Measurements from ENCODE around the gene KCNK16.

DNA sequence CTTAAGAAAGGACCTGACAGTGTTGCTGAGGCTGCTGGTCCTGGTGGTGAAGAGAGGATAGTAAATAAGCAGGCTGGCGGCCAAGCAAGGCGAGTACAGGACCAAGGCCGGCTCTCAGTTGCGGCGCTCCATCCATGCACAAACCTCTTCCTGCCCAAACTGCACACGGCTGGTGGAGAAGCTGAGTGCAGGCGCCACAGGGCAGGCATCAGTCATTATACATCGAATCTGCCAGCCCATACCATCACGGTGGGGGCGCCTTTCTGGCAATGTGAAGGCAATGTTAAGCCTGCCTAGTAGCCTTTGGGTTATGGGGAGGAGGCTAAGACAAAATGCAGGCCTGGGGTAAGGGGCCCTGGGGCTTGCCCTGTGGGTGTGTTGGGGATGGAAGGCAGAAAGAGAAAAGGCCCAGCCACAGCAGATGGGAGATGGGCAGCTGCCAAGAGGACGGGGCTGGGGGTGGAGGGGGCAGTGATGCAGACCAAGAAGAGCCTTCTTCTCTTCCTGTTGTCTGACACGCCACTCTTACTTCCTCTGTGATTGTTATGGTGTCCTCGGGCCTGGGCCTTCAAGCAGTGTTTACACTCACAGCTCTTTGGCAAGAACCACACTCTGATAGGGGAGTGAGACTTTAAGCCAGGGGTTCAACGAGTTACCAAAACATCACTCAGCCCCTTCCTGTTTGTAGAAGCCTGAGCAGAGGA is 20.3 kb upstream of the KCNK16 start:
- TF ChIP-seq CTCF (CRISPR knock-in tag; IDR thresholded peaks at IDR 0.05) (no peak), TP53 (CRISPR knock-in tag; conservative IDR thresholded peaks at IDR 0.05) (no peak), HINFP (CRISPR knock-in tag; IDR thresholded peaks at IDR 0.05; ENCODE audit: low read depth) (no peak), RNF2 (conservative IDR thresholded peaks at IDR 0.05; ENCODE audit: low read depth) (no peak)

All from HepG2 (cell line).